Neutrophil (primary cell): ENCODE results near the gene FGGY.

ENCODE experiments used
- H3K27ac ChIP-seq: fragments of 200-600 bp; sonication (generic); 2 replicates; pipeline ENCODE4 v1.5.1; 2016; ENCODE audit warnings: mild to moderate bottlenecking, moderate library complexity
- H3K27me3 ChIP-seq: fragments of 200-600 bp; sonication (generic); 2 replicates; pipeline ENCODE4 v1.6.0; 2016; ENCODE audit warnings: mild to moderate bottlenecking
- H3K36me3 ChIP-seq: fragments of 200-600 bp; sonication (generic); 2 replicates; pipeline ENCODE4 v1.5.1; 2017
- H3K4me1 ChIP-seq, 2 experiments: fragments of 200-600 bp in 1 of 2; sonication (generic) in 1 of 2; 1 replicate in 1 of 2; 2 replicates in 1 of 2; pipeline versions ENCODE4 v1.5.1 to v1.6.1; 2013 to 2016; ENCODE audit warnings: low read depth in 1 of 2, low read length in 1 of 2, mild to moderate bottlenecking in 1 of 2, moderate library complexity in 1 of 2; ENCODE audit not compliant: control insufficient read depth in 1 of 2, insufficient read depth in 1 of 2
- H3K4me3 ChIP-seq, 2 experiments: fragments of 200-600 bp in 1 of 2; sonication (generic) in 1 of 2; 1 replicate in 1 of 2; 2 replicates in 1 of 2; pipeline ENCODE4 v1.5.1; 2013 to 2016; ENCODE audit warnings: low read depth in 1 of 2, low read length in 1 of 2, mild to moderate bottlenecking in 1 of 2, moderate library complexity in 1 of 2
- H3K9me3 ChIP-seq: fragments of 200-600 bp; sonication (generic); 2 replicates; pipeline ENCODE4 v1.5.1; 2016
- TF ChIP-seq, protein P1 (sequence below): fragments of 200-600 bp; sonication (generic); IDR thresholded peaks from 2 replicates; pipeline ENCODE4 v1.5.1; 2016; ENCODE audit warnings: antibody characterized with exemption

FGGY gene

DNA sequence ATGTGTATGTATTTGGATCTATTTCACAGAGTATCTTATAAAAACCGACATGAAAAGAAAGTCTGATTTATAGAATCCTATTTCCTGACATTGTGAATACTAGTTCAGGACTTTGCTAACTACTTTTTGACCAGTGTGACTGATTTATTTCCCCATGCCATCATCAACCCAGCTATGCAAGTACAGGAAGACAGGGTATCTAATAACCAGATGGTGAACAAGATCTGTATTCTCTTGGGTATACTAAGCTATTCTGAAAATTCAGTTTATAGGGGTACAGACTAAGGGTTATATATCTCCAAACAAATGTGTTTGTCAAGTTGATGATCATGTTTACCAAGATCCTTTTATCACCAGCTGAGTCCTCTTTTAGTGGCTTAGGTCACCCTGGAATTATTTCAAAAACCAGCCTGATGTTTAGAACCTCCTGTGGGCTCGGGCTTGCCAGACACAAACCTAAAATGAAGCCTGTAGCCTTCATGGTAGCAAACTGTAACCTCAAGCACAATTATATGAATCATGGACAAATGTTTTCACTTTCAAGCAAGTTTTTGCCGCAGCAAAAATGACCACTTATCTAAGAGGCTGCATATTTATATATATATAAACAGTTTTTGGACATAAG, 185.1 kb downstream of the FGGY start:
- no peaks in the 10 kb centered on the region for H3K36me3 ChIP-seq
- H3K4me3 ChIP-seq: no peak overlapping the region
- no peaks in the 10 kb centered on the region for H3K27me3 ChIP-seq
- TF ChIP-seq, protein P1, sequence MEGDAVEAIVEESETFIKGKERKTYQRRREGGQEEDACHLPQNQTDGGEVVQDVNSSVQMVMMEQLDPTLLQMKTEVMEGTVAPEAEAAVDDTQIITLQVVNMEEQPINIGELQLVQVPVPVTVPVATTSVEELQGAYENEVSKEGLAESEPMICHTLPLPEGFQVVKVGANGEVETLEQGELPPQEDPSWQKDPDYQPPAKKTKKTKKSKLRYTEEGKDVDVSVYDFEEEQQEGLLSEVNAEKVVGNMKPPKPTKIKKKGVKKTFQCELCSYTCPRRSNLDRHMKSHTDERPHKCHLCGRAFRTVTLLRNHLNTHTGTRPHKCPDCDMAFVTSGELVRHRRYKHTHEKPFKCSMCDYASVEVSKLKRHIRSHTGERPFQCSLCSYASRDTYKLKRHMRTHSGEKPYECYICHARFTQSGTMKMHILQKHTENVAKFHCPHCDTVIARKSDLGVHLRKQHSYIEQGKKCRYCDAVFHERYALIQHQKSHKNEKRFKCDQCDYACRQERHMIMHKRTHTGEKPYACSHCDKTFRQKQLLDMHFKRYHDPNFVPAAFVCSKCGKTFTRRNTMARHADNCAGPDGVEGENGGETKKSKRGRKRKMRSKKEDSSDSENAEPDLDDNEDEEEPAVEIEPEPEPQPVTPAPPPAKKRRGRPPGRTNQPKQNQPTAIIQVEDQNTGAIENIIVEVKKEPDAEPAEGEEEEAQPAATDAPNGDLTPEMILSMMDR: no peak
- no peaks in the 10 kb centered on the region for H3K4me1 ChIP-seq
- no peak overlapping the region for H3K27ac ChIP-seq
- no peaks in the 10 kb centered on the region for H3K9me3 ChIP-seq

DNA sequence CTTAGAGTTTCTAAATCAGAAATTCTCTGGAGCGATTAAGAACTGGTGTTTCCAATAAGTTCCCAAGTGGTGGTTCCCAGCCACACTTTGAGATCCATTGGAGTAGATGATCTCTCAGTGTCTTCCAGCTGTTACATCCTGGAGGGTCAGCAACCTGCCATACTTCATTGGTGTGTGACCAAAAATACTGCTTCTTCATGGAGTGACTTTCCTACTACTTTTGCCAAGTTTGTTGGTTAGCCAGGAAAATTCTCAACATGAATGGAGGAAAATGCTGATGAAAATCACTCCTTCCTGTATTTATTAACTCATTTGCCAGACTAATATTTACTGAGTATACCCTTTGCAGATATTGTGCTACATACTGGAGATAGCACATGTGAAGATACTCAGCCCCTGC, 186.1 kb downstream of the FGGY start:
- no peak overlapping the region for H3K27ac ChIP-seq
- H3K4me3 ChIP-seq: no peak overlapping the region
- no peaks in the 10 kb centered on the region for H3K9me3 ChIP-seq
- H3K27me3 ChIP-seq: no peaks in the 10 kb centered on the region
- no peaks in the 10 kb centered on the region for H3K36me3 ChIP-seq
- TF ChIP-seq, protein P1: no peak
- no peaks in the 10 kb centered on the region for H3K4me1 ChIP-seq

DNA sequence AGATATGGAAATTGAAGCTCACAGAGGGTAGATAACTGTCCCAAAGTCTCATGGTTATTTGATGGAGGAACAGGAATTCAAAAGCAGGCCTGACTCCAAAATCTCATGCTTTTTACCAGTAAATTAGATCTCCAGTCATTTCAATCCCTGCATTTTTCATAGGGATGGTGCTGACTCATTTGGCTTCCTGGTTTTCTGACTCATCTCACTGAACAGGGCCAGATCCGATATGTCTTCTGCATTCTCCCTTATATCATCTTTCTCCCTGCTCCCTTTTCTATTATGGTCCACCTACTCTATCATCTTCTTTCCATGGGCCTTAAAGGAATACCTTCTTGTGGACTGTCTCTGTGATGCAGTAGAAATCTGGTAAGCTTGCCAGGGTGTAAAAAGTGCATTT, 187.2 kb downstream of the FGGY start:
- no peaks in the 10 kb centered on the region for H3K9me3 ChIP-seq
- H3K36me3 ChIP-seq: no peaks in the 10 kb centered on the region
- no peak overlapping the region for H3K27ac ChIP-seq
- H3K4me3 ChIP-seq: no peak overlapping the region
- TF ChIP-seq, protein P1: no peak
- no peaks in the 10 kb centered on the region for H3K27me3 ChIP-seq
- no peaks in the 10 kb centered on the region for H3K4me1 ChIP-seq

DNA sequence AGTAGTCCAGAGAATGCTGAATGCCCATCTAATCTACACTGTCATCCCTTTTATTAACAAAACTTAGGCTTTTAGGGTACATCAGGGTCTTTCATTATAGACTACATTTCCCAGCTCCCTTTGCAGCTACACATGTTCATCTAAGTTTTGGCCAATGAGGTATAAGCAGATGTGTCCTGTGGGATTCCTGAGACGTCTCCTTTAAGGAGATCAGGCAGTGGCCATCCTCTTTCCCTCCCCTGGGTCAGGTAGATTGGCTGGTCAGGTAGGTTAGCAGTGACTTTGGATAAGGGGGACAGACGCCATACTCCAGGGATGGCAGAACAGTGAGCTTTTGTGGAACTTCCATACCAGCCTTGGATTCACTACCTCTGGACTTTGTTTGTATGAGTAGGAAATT, 188.3 kb downstream of the FGGY start:
- Histone ChIP-seq H3K27me3 (no peaks in the 10 kb centered on the region), H3K36me3 (no peaks in the 10 kb centered on the region), H3K4me1 (no peaks in the 10 kb centered on the region), H3K4me3 (no peak overlapping the region), H3K9me3 (no peaks in the 10 kb centered on the region), H3K27ac (no peak overlapping the region)
- TF ChIP-seq, protein P1: no peak

DNA sequence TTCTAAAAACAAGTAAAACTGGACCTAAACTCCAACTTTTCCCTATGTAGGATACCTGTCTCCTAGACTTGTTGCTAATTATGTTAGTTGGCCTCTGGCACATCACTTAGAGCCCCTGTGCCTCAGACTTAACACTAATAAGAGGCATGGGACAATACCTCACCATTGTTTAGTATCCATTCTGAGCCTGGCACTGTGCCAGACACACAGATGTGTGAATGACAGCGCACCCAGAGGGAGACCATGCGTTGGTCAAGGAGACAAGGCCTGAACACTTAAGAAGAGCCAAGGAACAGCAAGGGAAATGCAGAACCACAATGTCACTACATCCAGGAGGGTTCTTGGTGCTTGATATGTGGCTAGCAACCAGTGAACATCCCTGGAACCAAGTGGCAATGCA, 189.1 kb downstream of the FGGY start:
- no peaks in the 10 kb centered on the region for H3K36me3 ChIP-seq
- H3K9me3 ChIP-seq: no peaks in the 10 kb centered on the region
- TF ChIP-seq, protein P1: no peak
- H3K27me3 ChIP-seq: no peaks in the 10 kb centered on the region
- no peaks in the 10 kb centered on the region for H3K4me1 ChIP-seq
- H3K4me3 ChIP-seq: no peak overlapping the region
- H3K27ac ChIP-seq: no peak overlapping the region

DNA sequence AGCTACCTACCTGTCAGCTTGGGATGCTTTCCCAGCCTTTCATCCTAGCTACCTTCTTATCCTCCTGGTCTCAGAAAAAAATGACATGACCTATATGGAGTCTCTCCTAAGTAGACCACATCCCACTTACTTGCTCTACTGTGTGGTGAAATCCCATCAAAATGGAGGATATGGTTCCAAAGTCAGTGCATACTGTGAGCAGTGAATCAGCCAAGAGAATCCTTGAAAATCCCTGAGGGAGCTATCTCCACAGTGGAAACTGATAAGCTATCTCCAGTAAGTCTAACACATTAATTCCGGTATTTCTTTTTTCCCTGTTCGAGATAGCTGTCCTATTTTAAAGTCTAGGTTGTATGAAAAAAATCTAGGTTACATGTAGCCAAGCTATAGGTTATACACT, 189.7 kb downstream of the FGGY start:
- Histone ChIP-seq H3K9me3 (no peaks in the 10 kb centered on the region), H3K4me3 (no peak overlapping the region), H3K36me3 (no peaks in the 10 kb centered on the region), H3K27me3 (no peaks in the 10 kb centered on the region), H3K4me1 (no peaks in the 10 kb centered on the region), H3K27ac (no peak overlapping the region)
- TF ChIP-seq, protein P1: no peak
